SK-N-SH treated with all-trans-retinoic acid at 6 μM for 48 hours (cell line): ENCODE measurements around the gene XRN2.

Experiments
- ATAC-seq: fragments of 200-7000 bp; cut with Tn5 transposase; 3 replicates; pipeline ENCODE4 v1.9.1; 2020; ENCODE audit warnings: mild to moderate bottlenecking, moderate library complexity
- ARNTL ChIP-seq: fragments of 450-650 bp; formaldehyde crosslinking; IDR thresholded peaks from 2 replicates; pipeline ENCODE4 v1.5.0; 2020; ENCODE audit warnings: low read depth, mild to moderate bottlenecking, moderate library complexity, borderline replicate concordance
- BACH2 ChIP-seq: fragments of 250-450 bp; sonication (Bioruptor Pico); IDR thresholded peaks from 2 replicates; pipeline ENCODE4 v1.9.0; 2021; ENCODE audit warnings: mild to moderate bottlenecking, borderline replicate concordance
- CREB5 ChIP-seq: fragments of 250-450 bp; sonication (Bioruptor Pico); IDR thresholded peaks from 2 replicates; pipeline ENCODE4 v1.5.1; 2020; ENCODE audit warnings: low read depth, mild to moderate bottlenecking, moderate library complexity
- ESRRG ChIP-seq: fragments of 250-450 bp; sonication (Bioruptor Pico); IDR thresholded peaks from 2 replicates; pipeline ENCODE4 v1.6.1; 2021; ENCODE audit warnings: mild to moderate bottlenecking
- ISL1 ChIP-seq: fragments of 250-450 bp; sonication (Bioruptor Pico); IDR thresholded peaks from 2 replicates; pipeline ENCODE4 v2.1.2; 2022; ENCODE audit warnings: mild to moderate bottlenecking, moderate library complexity
- PATZ1 ChIP-seq: fragments of 250-450 bp; sonication (Bioruptor Pico); IDR thresholded peaks from 2 replicates; pipeline ENCODE4 v1.8.0; 2020; ENCODE audit warnings: mild to moderate bottlenecking, moderate library complexity, borderline replicate concordance
- POU6F1 ChIP-seq: fragments of 250-450 bp; sonication (Bioruptor Pico); IDR thresholded peaks from 2 replicates; pipeline ENCODE4 v1.8.0; 2021; ENCODE audit warnings: low read depth, mild to moderate bottlenecking, moderate library complexity, borderline replicate concordance
- PPARA ChIP-seq: fragments of 250-450 bp; sonication (Bioruptor Pico); IDR thresholded peaks from 2 replicates; pipeline ENCODE4 v1.5.0; 2020; ENCODE audit warnings: mild to moderate bottlenecking, borderline replicate concordance
- RARB ChIP-seq: fragments of 250-450 bp; sonication (Bioruptor Pico); IDR thresholded peaks from 2 replicates; pipeline ENCODE4 v1.8.0; 2021; ENCODE audit warnings: mild to moderate bottlenecking, moderate library complexity
- SNAI2 ChIP-seq: fragments of 250-450 bp; sonication (Bioruptor Pico); IDR thresholded peaks from 2 replicates; pipeline ENCODE4 v1.5.0; 2020; ENCODE audit warnings: mild to moderate bottlenecking, moderate library complexity
- TCF4 ChIP-seq: fragments of 250-450 bp; sonication (Bioruptor Pico); IDR thresholded peaks from 2 replicates; pipeline ENCODE4 v1.8.0; 2021; ENCODE audit warnings: mild to moderate bottlenecking, moderate library complexity, borderline replicate concordance
- TOX ChIP-seq: fragments of 250-450 bp; sonication (Bioruptor Pico); IDR thresholded peaks from 2 replicates; pipeline ENCODE4 v1.8.0; 2021; ENCODE audit warnings: mild to moderate bottlenecking, moderate library complexity, borderline replicate concordance
- TSHZ2 ChIP-seq: fragments of 250-450 bp; sonication (Bioruptor Pico); IDR thresholded peaks from 2 replicates; pipeline ENCODE4 v1.5.0; 2020; ENCODE audit warnings: mild to moderate bottlenecking, moderate library complexity
- ZC3H10 ChIP-seq: fragments of 250-450 bp; sonication (Bioruptor Pico); IDR thresholded peaks from 2 replicates; pipeline ENCODE4 v1.5.1; 2021; ENCODE audit warnings: mild to moderate bottlenecking, moderate library complexity
- ZFP3 ChIP-seq: fragments of 250-450 bp; sonication (Bioruptor Pico); IDR thresholded peaks from 2 replicates; pipeline ENCODE4 v1.5.0; 2020; ENCODE audit warnings: mild to moderate bottlenecking, moderate library complexity
- ZFP30 ChIP-seq: fragments of 450-650 bp; formaldehyde crosslinking; IDR thresholded peaks from 2 replicates; pipeline ENCODE4 v1.5.0; 2022; ENCODE audit warnings: mild to moderate bottlenecking, moderate library complexity
- ZNF565 ChIP-seq: fragments of 450-650 bp; formaldehyde crosslinking; conservative IDR thresholded peaks from 2 replicates; pipeline ENCODE4 v1.5.0; 2020; ENCODE audit warnings: low read depth, mild to moderate bottlenecking, moderate library complexity
- ZNF70 ChIP-seq: fragments of 450-650 bp; formaldehyde crosslinking; IDR thresholded peaks from 2 replicates; pipeline ENCODE4 v1.5.0; 2020; ENCODE audit warnings: mild to moderate bottlenecking, moderate library complexity
- ZNF8 ChIP-seq: fragments of 450-650 bp; formaldehyde crosslinking; IDR thresholded peaks from 2 replicates; pipeline ENCODE4 v1.5.0; 2020; ENCODE audit warnings: mild to moderate bottlenecking, moderate library complexity

XRN2 gene

GRCh38 chr20:21424846-21425245 lies 121.7 kb downstream of the XRN2 start:
- TF ChIP-seq PPARA (CRISPR knock-in tag) (no peak), RARB (CRISPR knock-in tag) (no peak), BACH2 (CRISPR knock-in tag) (no peak), ZNF70 (CRISPR knock-in tag) (no peak), CREB5 (CRISPR knock-in tag) (no peak), ZNF8 (CRISPR knock-in tag) (no peak), TCF4 (CRISPR knock-in tag) (no peak), ARNTL (CRISPR knock-in tag) (no peak), ESRRG (CRISPR knock-in tag) (no peak), POU6F1 (no peak), ZFP3 (CRISPR knock-in tag) (no peak), SNAI2 (CRISPR knock-in tag) (no peak)
- no peak for ATAC-seq

GRCh38 chr20:21430020-21430419 lies 126.9 kb downstream of the XRN2 start:
- ATAC-seq, result no peak

More at GRCh38 chr20:21430020-21430419, 126.9 kb downstream of the XRN2 start:
- TF ChIP-seq BACH2 (CRISPR knock-in tag) (no peak), TOX (CRISPR knock-in tag) (no peak), ZNF565 (CRISPR knock-in tag) (no peak), ARNTL (CRISPR knock-in tag) (no peak), ZFP30 (CRISPR knock-in tag) (no peak), ZC3H10 (CRISPR knock-in tag) (no peak), PPARA (CRISPR knock-in tag) (no peak), TSHZ2 (no peak), POU6F1 (no peak), ZNF8 (CRISPR knock-in tag) (no peak), ZNF70 (CRISPR knock-in tag) (no peak), ESRRG (CRISPR knock-in tag) (no peak), TCF4 (CRISPR knock-in tag) (no peak), PATZ1 (no peak), ISL1 (CRISPR knock-in tag) (no peak), CREB5 (CRISPR knock-in tag) (no peak)
